Sciatic nerve (tissue), 2 donors: ENCODE results near the gene ANKS6. TPM values are rescaled to one million over a fixed set of nuclear protein-coding genes. Genes with fewer than 3 reads are reported as not detected.
"Not testable (repeated sequence)": the region's sequence is repeated elsewhere in the genome, so short reads cannot be mapped to it uniquely, and the experiment has no call there.

Experiments used
- ATAC-seq: fragments of 200-7000 bp; cut with Tn5 transposase; one replicate; pipeline ENCODE4 v1.9.1; 2020; ENCODE audit warnings: mild to moderate bottlenecking, moderate library complexity
- DNase-seq: peaks from one replicate; pipeline ENCODE4 v3.0.0-alpha.2; 2020; ENCODE audit warnings: low spot score
- intact Hi-C: fragments of 100-400 bp; cut with DNase I; formaldehyde crosslinking; loops from one replicate; pipeline ENCODE4 v1.14.2; 2022
- total RNA-seq: library from RNA; stranded (reverse); fragmentation: NEBNext Ultra II Directional; extraction: Animal tissue kit (Norgen Biotek cat#: 25700); gene quantifications from one replicate; pipeline ENCODE4 v1.2.1, GENCODE V29; 2021
- donor health status: DM: no; HTN: no; CAD: no.
- donor health status: DM: no; HTN: no; CAD: no.

Gene ANKS6
- total RNA-seq, 1 donor from 2014 or later = 16.5 TPM

GRCh38 chr9:98687911-98688310, 108.4 kb downstream of the ANKS6 start:
- DNase-seq (no peak), ATAC-seq (no peak)
- intact Hi-C loops = no loop called here

GRCh38 chr9:98686961-98687855, 109.1 kb downstream of the ANKS6 start:
- DNase-seq (no peak), ATAC-seq (no peak)
- intact Hi-C loops = no loop called here

- DNase-seq, intact Hi-C loops, ATAC-seq: not testable (repeated sequence)
Observed at GRCh38 chr9:98684816-98685215, 111.5 kb downstream of the ANKS6 start.

Other genes starting within 250 kb of the ANKS6 start
- 0.49 TPM for gene GABBR2, start 87.6 kb downstream of the ANKS6 start, total RNA-seq
- 10.7 TPM for gene GALNT12, start 11.1 kb upstream of the ANKS6 start, total RNA-seq
- 94.6 TPM for gene COL15A1, start 147.4 kb upstream of the ANKS6 start, total RNA-seq